Measurements from ENCODE around the gene COL4A6. TPM values are rescaled to one million over a fixed set of nuclear protein-coding genes. Genes with fewer than 3 reads are reported as not detected.

The COL4A6 gene
- total and polyA plus RNA-seq, 2 of the 4 experiments (the other 2 are of a cell fraction): 0.36 to 0.74 TPM

DNA sequence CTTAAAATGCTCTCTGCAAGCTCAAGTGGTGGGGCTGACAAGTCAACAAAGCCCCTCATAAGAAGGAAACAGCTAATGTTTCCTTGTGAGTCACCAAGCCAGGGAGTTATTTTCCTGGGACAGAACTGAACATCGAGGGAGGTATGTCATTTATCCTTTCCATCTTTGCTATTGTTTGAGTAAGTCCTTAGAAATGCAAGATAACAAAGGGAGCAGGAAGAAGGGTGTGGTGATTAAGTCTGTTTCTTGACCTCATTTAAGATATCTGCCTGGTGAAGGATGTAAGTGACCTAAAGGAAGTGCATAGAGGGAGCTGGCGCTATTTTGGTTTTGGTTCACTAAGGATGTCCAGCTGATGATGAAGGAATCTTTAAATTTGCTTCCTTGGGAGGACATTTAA lies 306.8 kb downstream of the COL4A6 start:
- POLR2A ChIA-PET (ENCODE audit: unreplicated experiment): no interaction called here
- no peak overlapping the region for H3K9ac ChIP-seq (ENCODE audit: low read depth, low read length)
- H2AK9ac ChIP-seq (replicated peaks; ENCODE audit: low read depth, low read length, poor library complexity): no peak overlapping the region
- H2BK15ac ChIP-seq (ENCODE audit: low read depth, low read length): no peak overlapping the region
- H3K79me1 ChIP-seq (ENCODE audit: low read depth in 1 of 2, low read length in 2 of 2): no peaks in the 10 kb centered on the region
- dilution Hi-C loops (cut with HindIII; ENCODE audit: low sequenced_read_pairs, unreplicated experiment) (no loop called here), intact Hi-C loops (cut with micrococcal nuclease) (no loop called here), in situ Hi-C loops (cut with MboI; ENCODE audit: low sequenced_read_pairs) (no loop called here)
- H2AFZ ChIP-seq (replicated peaks; ENCODE audit: low read length, poor library complexity): no peak overlapping the region
- BruUV-seq (replicated peaks): no TSS peak
- no peak overlapping the region for H2BK120ac ChIP-seq (ENCODE audit: low read depth, low read length)
- no peak overlapping the region for H4K5ac ChIP-seq (ENCODE audit: low read depth, low read length)
- WGBS, 2 experiments (ENCODE audit: extremely low coverage in 2 of 2, insufficient read length in 1 of 2): no CpG with 5 or more reads among the region's 2 CpGs
- H3K4me2 ChIP-seq (ENCODE audit: low read depth, low read length): no peak overlapping the region
- no peak overlapping the region for H3K23ac ChIP-seq (ENCODE audit: low read depth, low read length)
- TF ChIP-seq CEBPB (IDR thresholded peaks at IDR 0.05; ENCODE audit: low read depth, low read length) (no peak), MAZ (IDR thresholded peaks at IDR 0.05; ENCODE audit: borderline replicate concordance, low read depth, low read length) (no peak), NFE2L2 (IDR thresholded peaks at IDR 0.05; ENCODE audit: low read depth, low read length) (no peak), RFX5 (IDR thresholded peaks at IDR 0.05; ENCODE audit: low read depth, low read length) (no peak), POLR2A (IDR thresholded peaks at IDR 0.05; ENCODE audit: low read depth, low read length) (no peak), SMC3 (IDR thresholded peaks at IDR 0.05; ENCODE audit: low read depth, low read length) (no peak), RCOR1 (IDR thresholded peaks at IDR 0.05; ENCODE audit: insufficient replicate concordance, low read length) (no peak)
- TF ChIP-seq, protein P1, sequence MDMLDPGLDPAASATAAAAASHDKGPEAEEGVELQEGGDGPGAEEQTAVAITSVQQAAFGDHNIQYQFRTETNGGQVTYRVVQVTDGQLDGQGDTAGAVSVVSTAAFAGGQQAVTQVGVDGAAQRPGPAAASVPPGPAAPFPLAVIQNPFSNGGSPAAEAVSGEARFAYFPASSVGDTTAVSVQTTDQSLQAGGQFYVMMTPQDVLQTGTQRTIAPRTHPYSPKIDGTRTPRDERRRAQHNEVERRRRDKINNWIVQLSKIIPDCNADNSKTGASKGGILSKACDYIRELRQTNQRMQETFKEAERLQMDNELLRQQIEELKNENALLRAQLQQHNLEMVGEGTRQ (IDR thresholded peaks at IDR 0.05; ENCODE audit: low read depth, low read length): no peak
- TF ChIP-seq, protein P2, sequence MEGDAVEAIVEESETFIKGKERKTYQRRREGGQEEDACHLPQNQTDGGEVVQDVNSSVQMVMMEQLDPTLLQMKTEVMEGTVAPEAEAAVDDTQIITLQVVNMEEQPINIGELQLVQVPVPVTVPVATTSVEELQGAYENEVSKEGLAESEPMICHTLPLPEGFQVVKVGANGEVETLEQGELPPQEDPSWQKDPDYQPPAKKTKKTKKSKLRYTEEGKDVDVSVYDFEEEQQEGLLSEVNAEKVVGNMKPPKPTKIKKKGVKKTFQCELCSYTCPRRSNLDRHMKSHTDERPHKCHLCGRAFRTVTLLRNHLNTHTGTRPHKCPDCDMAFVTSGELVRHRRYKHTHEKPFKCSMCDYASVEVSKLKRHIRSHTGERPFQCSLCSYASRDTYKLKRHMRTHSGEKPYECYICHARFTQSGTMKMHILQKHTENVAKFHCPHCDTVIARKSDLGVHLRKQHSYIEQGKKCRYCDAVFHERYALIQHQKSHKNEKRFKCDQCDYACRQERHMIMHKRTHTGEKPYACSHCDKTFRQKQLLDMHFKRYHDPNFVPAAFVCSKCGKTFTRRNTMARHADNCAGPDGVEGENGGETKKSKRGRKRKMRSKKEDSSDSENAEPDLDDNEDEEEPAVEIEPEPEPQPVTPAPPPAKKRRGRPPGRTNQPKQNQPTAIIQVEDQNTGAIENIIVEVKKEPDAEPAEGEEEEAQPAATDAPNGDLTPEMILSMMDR (conservative IDR thresholded peaks at IDR 0.05; ENCODE audit: low read depth, low read length): no peak
- TF ChIP-seq, protein P3, sequence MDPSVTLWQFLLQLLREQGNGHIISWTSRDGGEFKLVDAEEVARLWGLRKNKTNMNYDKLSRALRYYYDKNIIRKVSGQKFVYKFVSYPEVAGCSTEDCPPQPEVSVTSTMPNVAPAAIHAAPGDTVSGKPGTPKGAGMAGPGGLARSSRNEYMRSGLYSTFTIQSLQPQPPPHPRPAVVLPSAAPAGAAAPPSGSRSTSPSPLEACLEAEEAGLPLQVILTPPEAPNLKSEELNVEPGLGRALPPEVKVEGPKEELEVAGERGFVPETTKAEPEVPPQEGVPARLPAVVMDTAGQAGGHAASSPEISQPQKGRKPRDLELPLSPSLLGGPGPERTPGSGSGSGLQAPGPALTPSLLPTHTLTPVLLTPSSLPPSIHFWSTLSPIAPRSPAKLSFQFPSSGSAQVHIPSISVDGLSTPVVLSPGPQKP (IDR thresholded peaks at IDR 0.05; ENCODE audit: borderline replicate concordance, low read depth, low read length): no peak
- no peaks in the 10 kb centered on the region; the same call in 1 of the 2 replicates for H3K36me3 ChIP-seq (ENCODE audit: control insufficient read depth, insufficient read depth, low read length)
- no peak overlapping the region for H3K27ac ChIP-seq (ENCODE audit: insufficient read depth, low read length)
- H3K18ac ChIP-seq (ENCODE audit: low read depth, low read length): no peak overlapping the region
- no peak overlapping the region for H3K4me3 ChIP-seq (ENCODE audit: insufficient read depth, low read depth, low read length)
- no peak overlapping the region for H3K14ac ChIP-seq (replicated peaks; ENCODE audit: low read depth, low read length)
- no peak overlapping the region for H4K8ac ChIP-seq (ENCODE audit: low read depth in 2 of 2, low read length in 2 of 2)
- H3K27me3 ChIP-seq (ENCODE audit: control insufficient read depth, insufficient read depth, low read length): no peaks in the 10 kb centered on the region
- no peaks in the 10 kb centered on the region for H3K4me1 ChIP-seq (ENCODE audit: control insufficient read depth, insufficient read depth, low read length)
- no peaks in the 10 kb centered on the region for H3K9me1 ChIP-seq (ENCODE audit: insufficient read depth, low read length)
- no peaks in the 10 kb centered on the region for H4K20me1 ChIP-seq (ENCODE audit: insufficient read depth, low read length)
- H2BK20ac ChIP-seq (ENCODE audit: low read depth, low read length): no peak overlapping the region
- no peak overlapping the region for H3K56ac ChIP-seq (ENCODE audit: extremely low read depth, insufficient read depth, low read length)
- H2BK5ac ChIP-seq (ENCODE audit: low read depth, low read length, poor library complexity, severe bottlenecking): no peak overlapping the region
- ATAC-seq (ENCODE audit: low read depth) (no peak), DNase-seq (peak; percentile 42)
- H3K4ac ChIP-seq (ENCODE audit: low read depth, low read length): no peak overlapping the region
- no peak overlapping the region for H4K91ac ChIP-seq (ENCODE audit: insufficient read depth, low read depth, low read length)
- H3K9me3 ChIP-seq (ENCODE audit: control insufficient read depth, insufficient read depth, low read length): no peaks in the 10 kb centered on the region
- CTCF ChIA-PET: interaction anchor here (0.6 kb wide), 1 partner anchor 46 kb away, joined by 5 read pairs; no protein-coding TSS in a partner anchor
- H2AK5ac ChIP-seq (ENCODE audit: low read depth, low read length): no peak overlapping the region
